ENCODE data around the gene DAB1. TPM values are rescaled to one million over a fixed set of nuclear protein-coding genes. Genes with fewer than 3 reads are reported as not detected.

The DAB1 gene
- polyA plus RNA-seq, 1 experiment: 0.05 TPM

- POLR2A ChIA-PET: no interaction called here
- no peak for TF ChIP-seq CTCF (IDR thresholded peaks at IDR 0.05; ENCODE audit: low read depth, low read length)
- Histone ChIP-seq H3K4me3 (ENCODE audit: low read depth, low read length) (no peak overlapping the region), H3K27me3 (ENCODE audit: control insufficient read depth, insufficient read depth, low read length) (no peaks in the 10 kb centered on the region), H3K9me3 (ENCODE audit: control insufficient read depth, insufficient read depth, low read length) (no peaks in the 10 kb centered on the region), H3K27ac (ENCODE audit: low read depth, low read length) (no peak overlapping the region)
- CTCF ChIA-PET: no interaction called here
- DNase-seq (ENCODE audit: low read depth, low spot score): no peak
Observed at GRCh38 chr1:57175506-57175905, 248.4 kb downstream of the DAB1 start.

- no peak for TF ChIP-seq CTCF (IDR thresholded peaks at IDR 0.05; ENCODE audit: low read depth, low read length)
- Histone ChIP-seq H3K27me3 (ENCODE audit: control insufficient read depth, insufficient read depth, low read length) (no peaks in the 10 kb centered on the region), H3K4me3 (ENCODE audit: low read depth, low read length) (no peak overlapping the region), H3K9me3 (ENCODE audit: control insufficient read depth, insufficient read depth, low read length) (no peaks in the 10 kb centered on the region), H3K27ac (ENCODE audit: low read depth, low read length) (no peak overlapping the region)
- ChIA-PET POLR2A (no interaction called here), CTCF (no interaction called here)
- no peak for DNase-seq (ENCODE audit: low read depth, low spot score)
Observed at GRCh38 chr1:57172040-57172439, 251.8 kb downstream of the DAB1 start.

GRCh38 chr1:57167997-57168396 lies 255.9 kb downstream of the DAB1 start:
- H3K4me3 ChIP-seq (ENCODE audit: low read depth, low read length): no peak overlapping the region
- no peaks in the 10 kb centered on the region for H3K27me3 ChIP-seq (ENCODE audit: control insufficient read depth, insufficient read depth, low read length)
- H3K27ac ChIP-seq (ENCODE audit: low read depth, low read length): no peak overlapping the region
- no peaks in the 10 kb centered on the region for H3K9me3 ChIP-seq (ENCODE audit: control insufficient read depth, insufficient read depth, low read length)
- DNase-seq (ENCODE audit: low read depth, low spot score): no peak
- no peak for TF ChIP-seq CTCF (IDR thresholded peaks at IDR 0.05; ENCODE audit: low read depth, low read length)
- ChIA-PET POLR2A (no interaction called here), CTCF (no interaction called here)

GRCh38 chr1:57165546-57165945 lies 258.3 kb downstream of the DAB1 start:
- no peak for TF ChIP-seq CTCF (IDR thresholded peaks at IDR 0.05; ENCODE audit: low read depth, low read length)
- no peaks in the 10 kb centered on the region for H3K27me3 ChIP-seq (ENCODE audit: control insufficient read depth, insufficient read depth, low read length)
- POLR2A ChIA-PET: no interaction called here
- H3K9me3 ChIP-seq (ENCODE audit: control insufficient read depth, insufficient read depth, low read length): no peaks in the 10 kb centered on the region
- H3K27ac ChIP-seq (ENCODE audit: low read depth, low read length): no peak overlapping the region
- no peak overlapping the region for H3K4me3 ChIP-seq (ENCODE audit: low read depth, low read length)
- no peak for DNase-seq (ENCODE audit: low read depth, low spot score)
- CTCF ChIA-PET: no interaction called here

- TF ChIP-seq CTCF (IDR thresholded peaks at IDR 0.05; ENCODE audit: low read depth, low read length): no peak
Observed at GRCh38 chr1:57164584-57164983, 259.3 kb downstream of the DAB1 start.

More at GRCh38 chr1:57164584-57164983, 259.3 kb downstream of the DAB1 start:
- Histone ChIP-seq H3K9me3 (ENCODE audit: control insufficient read depth, insufficient read depth, low read length) (no peaks in the 10 kb centered on the region), H3K27me3 (ENCODE audit: control insufficient read depth, insufficient read depth, low read length) (no peaks in the 10 kb centered on the region), H3K27ac (ENCODE audit: low read depth, low read length) (no peak overlapping the region), H3K4me3 (ENCODE audit: low read depth, low read length) (no peak overlapping the region)
- ChIA-PET CTCF (no interaction called here), POLR2A (no interaction called here)
- DNase-seq (ENCODE audit: low read depth, low spot score): no peak
